AG09319 (cell line): ENCODE results near the gene CLMN.

Experiments
- DNase-seq: peaks from one replicate; pipeline ENCODE4 v3.0.0-alpha.2; 2010; ENCODE audit warnings: low read depth; ENCODE audit errors: extremely low read depth
- CTCF ChIP-seq: IDR thresholded peaks from 2 replicates; pipeline ENCODE4 v1.5.1; 2011; ENCODE audit warnings: low read depth, mild to moderate bottlenecking, inconsistent platforms, low read length, moderate library complexity

Gene CLMN

GRCh38 chr14:95193081-95193480 lies 126.6 kb downstream of the CLMN start:
- DNase-seq, result no peak
- no peak for TF ChIP-seq CTCF

GRCh38 chr14:95192311-95192710 lies 127.4 kb downstream of the CLMN start:
- no peak for DNase-seq
- TF ChIP-seq CTCF, result no peak

- no peak for TF ChIP-seq CTCF
Observed at GRCh38 chr14:95191445-95192199, 128.1 kb downstream of the CLMN start.

GRCh38 chr14:95190857-95191256 lies 128.9 kb downstream of the CLMN start:
- no peak for DNase-seq
- TF ChIP-seq CTCF, result no peak

More at GRCh38 chr14:95191445-95192199, 128.1 kb downstream of the CLMN start:
- DNase-seq, result no peak

GRCh38 chr14:95190346-95190840 lies 129.3 kb downstream of the CLMN start:
- TF ChIP-seq CTCF, result no peak

GRCh38 chr14:95189367-95190132 lies 130.2 kb downstream of the CLMN start:
- TF ChIP-seq CTCF, result no peak
- DNase-seq, result no peak

More at GRCh38 chr14:95190346-95190840, 129.3 kb downstream of the CLMN start:
- DNase-seq, result no peak

GRCh38 chr14:95188380-95188779 lies 131.3 kb downstream of the CLMN start:
- no peak for DNase-seq
- no peak for TF ChIP-seq CTCF
